A204.1 (cell line): ENCODE measurements around the gene TMEM51.

ENCODE experiments used
- FAIRE-seq: peaks from 2 replicates; lab custom pipeline; 2012; peaks lifted over from hg19 to GRCh38; lab: Jason Lieb, UNC

The TMEM51 gene

GRCh38 chr1:15196807-15197530, 43.4 kb downstream of the TMEM51 start:
- FAIRE-seq, result no peak

GRCh38 chr1:15197591-15198447, 44.3 kb downstream of the TMEM51 start:
- no peak for FAIRE-seq

- no peak for FAIRE-seq
Measured at GRCh38 chr1:15198684-15199083, 45.1 kb downstream of the TMEM51 start.

GRCh38 chr1:15201221-15201620, 47.7 kb downstream of the TMEM51 start:
- FAIRE-seq, result peak; percentile 96

DNA sequence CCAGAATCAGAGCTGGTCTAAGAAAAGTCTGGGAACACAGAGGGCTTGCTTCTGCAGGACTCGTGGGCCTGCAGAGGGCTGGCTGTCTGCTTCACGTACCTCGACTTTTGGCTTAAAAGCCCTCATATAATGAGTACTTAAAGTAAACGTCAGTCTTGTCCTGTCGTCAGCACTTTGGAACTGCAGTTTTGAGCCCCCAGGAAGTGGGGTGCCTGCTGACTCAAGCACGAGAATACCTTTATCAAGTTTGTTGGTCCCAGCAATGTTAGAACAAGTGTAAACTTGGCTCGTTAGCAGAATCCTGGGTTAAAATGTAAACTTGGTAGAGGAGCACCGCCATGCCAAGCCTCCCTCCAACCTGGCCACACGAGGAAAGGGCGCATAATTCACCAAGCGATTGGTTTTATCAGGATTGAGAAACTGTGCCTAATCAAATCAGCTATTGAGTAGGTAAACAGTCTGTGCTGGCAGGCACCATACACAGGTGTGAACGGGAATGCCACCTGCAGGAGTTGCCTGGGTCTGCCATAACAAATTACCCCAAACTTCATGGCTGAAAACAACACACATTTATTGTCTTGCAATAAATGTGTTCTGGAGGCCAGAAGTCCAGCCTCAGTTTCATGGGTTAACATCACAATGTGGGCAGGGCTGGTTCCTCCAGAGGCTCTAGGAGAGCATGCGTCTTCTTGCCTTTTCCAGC, 48.5 kb downstream of the TMEM51 start:
- no peak for FAIRE-seq

DNA sequence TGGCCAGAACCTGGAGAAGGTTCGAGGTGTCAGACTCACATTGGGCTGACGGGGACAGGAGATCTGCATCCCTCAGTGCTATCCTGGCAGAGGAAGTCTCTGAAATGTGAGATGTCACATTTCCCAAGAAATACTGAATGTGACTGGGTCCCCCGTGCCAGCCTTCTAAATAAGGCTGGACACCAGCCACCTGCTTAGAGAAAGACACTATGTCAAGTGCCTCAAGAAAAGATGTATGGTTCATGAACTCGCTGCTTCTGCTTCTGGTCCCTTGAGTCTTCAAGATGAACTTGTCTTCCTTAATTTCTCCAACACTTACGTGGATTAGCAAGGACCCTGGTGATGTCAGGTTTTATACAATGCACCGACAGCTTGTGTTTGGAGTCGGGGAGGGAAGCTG, 51.4 kb downstream of the TMEM51 start:
- no peak for FAIRE-seq

GRCh38 chr1:15205586-15206346, 52.2 kb downstream of the TMEM51 start:
- no peak for FAIRE-seq

GRCh38 chr1:15206418-15207030, 53.0 kb downstream of the TMEM51 start:
- no peak for FAIRE-seq

GRCh38 chr1:15207031-15207828, 53.7 kb downstream of the TMEM51 start:
- no peak for FAIRE-seq

DNA sequence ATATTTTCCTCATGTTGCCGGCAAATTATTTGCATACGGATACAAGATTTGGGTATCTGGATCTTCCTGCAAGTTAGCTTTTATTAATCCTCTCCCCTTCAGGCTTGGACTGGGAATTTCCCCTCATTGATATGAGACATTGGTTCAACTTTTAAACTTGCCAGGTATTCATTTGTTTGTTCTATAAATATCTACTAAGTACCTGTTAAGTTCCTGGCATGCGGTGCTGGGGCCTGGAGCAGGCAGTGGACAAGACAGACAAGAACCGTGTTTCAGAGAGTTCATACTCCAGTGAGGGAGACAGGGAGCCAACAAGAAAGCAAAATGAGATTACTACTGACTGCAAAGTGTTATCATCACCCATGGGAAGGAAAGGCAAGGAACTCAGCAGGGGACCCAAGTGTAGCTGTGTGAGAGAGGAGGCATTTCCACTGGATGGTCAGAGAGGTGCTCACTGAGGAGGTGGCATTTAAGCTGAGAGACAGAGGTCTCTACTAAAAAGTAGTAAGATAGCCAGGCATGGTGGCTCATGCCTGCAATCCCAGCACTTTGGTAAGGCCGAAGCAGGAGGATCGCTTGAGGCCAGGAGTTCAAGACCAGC, 54.4 kb downstream of the TMEM51 start:
- no peak for FAIRE-seq

GRCh38 chr1:15210651-15211375, 57.3 kb downstream of the TMEM51 start:
- FAIRE-seq, result no peak

DNA sequence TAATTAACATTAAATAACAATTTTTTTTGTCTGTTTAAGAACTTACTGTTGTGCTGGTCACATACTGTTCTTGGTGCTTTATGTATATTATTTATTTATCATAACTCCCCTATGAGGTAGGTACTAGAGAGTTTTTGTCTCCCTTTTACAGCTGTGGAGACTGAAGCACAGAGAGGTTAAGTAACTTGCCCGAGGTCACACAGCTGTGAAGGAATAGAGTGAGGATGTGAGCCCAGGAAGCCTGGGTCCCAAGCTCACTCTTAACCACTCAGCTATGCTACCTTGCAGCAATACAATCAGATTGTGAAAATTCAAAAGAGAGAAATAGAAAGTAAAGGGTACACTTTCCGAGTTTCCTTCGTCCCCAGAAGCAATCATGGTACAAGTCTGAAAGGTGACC, 57.9 kb downstream of the TMEM51 start:
- no peak for FAIRE-seq

DNA sequence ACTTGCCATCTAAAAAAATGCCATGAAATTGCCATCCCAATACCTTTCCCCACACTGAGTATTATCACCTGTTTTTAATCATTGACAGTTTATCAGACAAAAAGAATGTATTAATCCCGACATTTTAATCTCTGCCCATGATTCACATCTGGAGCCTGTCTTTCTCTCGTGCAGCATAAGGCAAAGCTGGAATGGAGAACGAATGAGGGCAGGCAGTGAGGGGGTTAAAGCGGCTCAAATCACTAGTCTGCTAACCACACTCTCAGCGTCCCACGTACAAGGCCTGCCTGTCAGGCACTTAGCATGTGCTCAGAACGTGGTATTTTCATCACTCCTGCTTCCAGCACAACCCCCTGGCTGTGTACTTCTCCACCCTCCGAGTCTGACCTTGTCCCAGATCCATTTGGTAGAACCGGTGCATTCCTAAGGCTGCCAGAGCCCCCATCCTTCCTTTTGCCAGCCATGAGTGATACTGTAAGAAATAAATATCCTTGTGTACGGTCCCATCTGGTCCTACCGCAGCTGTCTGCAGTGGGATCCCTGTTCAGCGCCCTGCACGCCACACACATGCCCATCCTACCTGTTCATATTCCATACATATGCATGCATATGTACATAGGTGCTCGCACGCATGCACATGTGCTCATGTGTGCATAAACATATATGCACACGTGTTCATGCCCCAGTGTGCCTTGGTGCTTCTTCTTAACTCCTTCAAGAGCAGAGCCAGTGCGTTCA, 58.8 kb downstream of the TMEM51 start:
- FAIRE-seq, result no peak

DNA sequence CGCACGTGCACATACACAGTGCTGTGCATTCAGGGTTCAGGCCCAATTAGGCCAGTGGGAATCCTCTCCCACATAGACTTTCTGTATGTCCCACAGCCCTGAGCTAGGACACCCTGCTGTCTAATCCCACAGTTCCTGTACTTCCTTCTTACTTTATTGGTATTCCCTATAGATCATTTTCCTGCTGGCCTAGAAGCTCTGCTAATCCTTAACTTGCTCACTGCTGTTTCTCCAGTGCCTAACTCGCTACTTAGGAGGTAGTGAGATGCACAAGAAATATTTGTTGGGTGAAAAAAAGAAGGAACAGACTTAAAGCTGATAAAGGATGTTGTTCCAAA, 59.4 kb downstream of the TMEM51 start:
- FAIRE-seq, result no peak

GRCh38 chr1:15213341-15213821, 59.8 kb downstream of the TMEM51 start:
- no peak for FAIRE-seq

- no peak for FAIRE-seq
Measured at GRCh38 chr1:15214527-15214926, 61.0 kb downstream of the TMEM51 start.

GRCh38 chr1:15215116-15215515, 61.6 kb downstream of the TMEM51 start:
- no peak for FAIRE-seq

DNA sequence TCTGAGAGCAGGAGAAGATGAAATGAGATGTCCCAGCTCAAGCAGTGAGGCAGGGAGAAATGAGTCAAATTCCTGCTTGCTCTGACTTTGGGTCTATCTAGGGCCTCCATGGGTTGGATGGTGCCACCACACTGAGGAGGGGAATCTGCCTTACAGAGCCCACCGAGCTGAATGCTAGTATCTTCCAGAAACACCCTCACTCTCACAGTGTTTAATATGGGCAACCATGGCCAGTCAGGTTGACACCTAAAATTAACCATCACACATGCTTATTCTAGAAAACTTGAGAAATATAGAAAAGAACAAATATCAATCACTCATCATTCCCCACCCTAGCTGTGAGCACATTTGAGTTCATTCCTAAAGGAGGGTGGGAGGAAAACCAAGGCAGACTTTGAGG, 64.1 kb downstream of the TMEM51 start:
- FAIRE-seq, result no peak
